ENCODE results near the gene C4orf50.

DNA sequence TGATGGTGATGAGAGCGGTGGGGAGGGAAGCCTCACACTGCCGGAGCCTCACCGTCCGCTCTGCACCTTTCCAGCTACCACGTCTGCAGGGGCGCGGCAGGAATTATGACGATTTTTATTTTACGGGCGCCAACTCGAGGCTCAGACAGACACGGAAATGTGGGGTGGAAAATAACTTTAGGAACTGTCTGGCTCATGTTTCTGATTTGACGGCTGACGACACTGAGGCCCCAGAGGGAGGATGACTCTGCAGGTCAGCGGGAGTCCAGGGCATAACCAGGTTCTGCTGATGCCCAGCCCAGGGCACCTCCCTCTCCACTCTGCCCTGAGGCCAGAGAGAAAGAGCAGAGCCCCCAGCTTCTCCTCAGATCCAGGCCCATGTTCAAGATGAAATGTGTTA, 43.9 kb downstream of the C4orf50 start:
- no peak for TF ChIP-seq EZH2 (IDR thresholded peaks at IDR 0.05; ENCODE audit: borderline replicate concordance, insufficient read depth, low read length, poor library complexity, severe bottlenecking)
- TF ChIP-seq, protein P1, sequence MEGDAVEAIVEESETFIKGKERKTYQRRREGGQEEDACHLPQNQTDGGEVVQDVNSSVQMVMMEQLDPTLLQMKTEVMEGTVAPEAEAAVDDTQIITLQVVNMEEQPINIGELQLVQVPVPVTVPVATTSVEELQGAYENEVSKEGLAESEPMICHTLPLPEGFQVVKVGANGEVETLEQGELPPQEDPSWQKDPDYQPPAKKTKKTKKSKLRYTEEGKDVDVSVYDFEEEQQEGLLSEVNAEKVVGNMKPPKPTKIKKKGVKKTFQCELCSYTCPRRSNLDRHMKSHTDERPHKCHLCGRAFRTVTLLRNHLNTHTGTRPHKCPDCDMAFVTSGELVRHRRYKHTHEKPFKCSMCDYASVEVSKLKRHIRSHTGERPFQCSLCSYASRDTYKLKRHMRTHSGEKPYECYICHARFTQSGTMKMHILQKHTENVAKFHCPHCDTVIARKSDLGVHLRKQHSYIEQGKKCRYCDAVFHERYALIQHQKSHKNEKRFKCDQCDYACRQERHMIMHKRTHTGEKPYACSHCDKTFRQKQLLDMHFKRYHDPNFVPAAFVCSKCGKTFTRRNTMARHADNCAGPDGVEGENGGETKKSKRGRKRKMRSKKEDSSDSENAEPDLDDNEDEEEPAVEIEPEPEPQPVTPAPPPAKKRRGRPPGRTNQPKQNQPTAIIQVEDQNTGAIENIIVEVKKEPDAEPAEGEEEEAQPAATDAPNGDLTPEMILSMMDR (IDR thresholded peaks at IDR 0.05; ENCODE audit: poor library complexity, severe bottlenecking): no peak
- TF ChIP-seq MXI1 (conservative IDR thresholded peaks at IDR 0.05; ENCODE audit: poor library complexity, severe bottlenecking): no peak
- TF ChIP-seq SMC3 (conservative IDR thresholded peaks at IDR 0.05; ENCODE audit: poor library complexity): no peak
